Endothelial cell of umbilical vein (primary cell): Measurements from ENCODE around the gene RPS6KA1. TPM values are rescaled to one million over a fixed set of nuclear protein-coding genes. Genes with fewer than 3 reads are reported as not detected.
"Not testable (repeated sequence)": the region's sequence is repeated elsewhere in the genome, so short reads cannot be mapped to it uniquely, and the experiment has no call there.

Experiments used
- BruUV-seq: library from RNA; stranded (reverse); fragments of 400-500 nt; replicated peaks from 2 replicates; lab custom pipeline; 2021; lab: Mats Ljungman, UMichigan
- CTCF ChIA-PET: fragments of 300-600, 350-600 bp; sonication (Branson Sonifier 250); formaldehyde crosslinking; loops from one replicate; lab custom pipeline; 2021; ENCODE audit warnings: antibody characterized with exemption, inconsistent platforms; lab: Charles Lee
- POLR2A ChIA-PET: fragments of 300-600, 350-600 bp; sonication (Branson Sonifier 250); formaldehyde crosslinking; loops from one replicate; lab custom pipeline; 2021; ENCODE audit warnings: antibody characterized with exemption, inconsistent platforms; lab: Charles Lee
- DNase-seq: peaks from one replicate; pipeline ENCODE4 v3.0.0-alpha.2; 2011; ENCODE audit warnings: low read depth, low spot score
- FAIRE-seq: peaks from 2 replicates; lab custom pipeline; 2011; peaks lifted over from hg19 to GRCh38; lab: Jason Lieb, UNC
- H2AFZ ChIP-seq: 2 replicates; pipeline ENCODE4 v1.6.0; 2012; ENCODE audit warnings: low read depth, low read length, control low read depth, inconsistent platforms
- H3K27ac ChIP-seq: 2 replicates; pipeline ENCODE4 v1.5.1; 2011; ENCODE audit warnings: low read depth, mild to moderate bottlenecking, control low read depth, low read length, moderate library complexity; ENCODE audit not compliant: insufficient read depth
- H3K27me3 ChIP-seq, 2 experiments: 2 replicates each; pipeline versions ENCODE4 v1.6.0 to v1.6.1; 2011; ENCODE audit warnings: low read length in 2 of 2, mixed read lengths in 1 of 2; ENCODE audit not compliant: control insufficient read depth in 2 of 2, insufficient read depth in 2 of 2
- H3K36me3 ChIP-seq, 2 experiments: 2 replicates in 1 of 2; 3 replicates in 1 of 2; pipeline ENCODE4 v1.5.1; 2011; ENCODE audit warnings: low read length in 2 of 2, mild to moderate bottlenecking in 1 of 2, moderate library complexity in 1 of 2; ENCODE audit not compliant: control insufficient read depth in 2 of 2, insufficient read depth in 2 of 2; ENCODE audit errors: extremely low read depth in 1 of 2
- H3K4me1 ChIP-seq: 3 replicates; pipeline ENCODE4 v1.5.1; 2011; ENCODE audit warnings: mild to moderate bottlenecking, low read length; ENCODE audit not compliant: control insufficient read depth, insufficient read depth; ENCODE audit errors: extremely low read depth
- H3K4me2 ChIP-seq: 2 replicates; pipeline ENCODE4 v1.6.1; 2011; ENCODE audit warnings: low read length, control low read depth, mixed read lengths; ENCODE audit not compliant: insufficient read depth
- H3K4me3 ChIP-seq, 3 experiments: fragments of 200-600 bp in 1 of 3; sonication (generic), shearing (Covaris generic) in 1 of 3; replicated peaks in 1 of 3; 2 replicates each; pipeline ENCODE4 v1.5.1; 2011 to 2016; ENCODE audit warnings: control low read depth in 3 of 3, low read length in 3 of 3, mild to moderate bottlenecking in 2 of 3, inconsistent platforms in 1 of 3, low read depth in 1 of 3, moderate library complexity in 1 of 3; ENCODE audit not compliant: insufficient read depth in 1 of 3
- H3K79me2 ChIP-seq: 2 replicates; pipeline ENCODE4 v1.6.0; 2012; ENCODE audit warnings: low read length, inconsistent platforms; ENCODE audit not compliant: control insufficient read depth, insufficient read depth
- H3K9ac ChIP-seq: replicated peaks from 2 replicates; pipeline ENCODE3; 2011; ENCODE audit warnings: low read length, control low read depth; ENCODE audit not compliant: insufficient read depth; ENCODE audit errors: extremely low read depth
- H3K9me1 ChIP-seq: replicated peaks from 3 replicates; pipeline ENCODE4 v1.6.0; 2011; ENCODE audit warnings: mild to moderate bottlenecking, low read length; ENCODE audit not compliant: control insufficient read depth, insufficient read depth; ENCODE audit errors: extremely low read depth
- H3K9me3 ChIP-seq: replicated peaks from 2 replicates; pipeline ENCODE4 v1.5.1; 2012; ENCODE audit warnings: low read length, inconsistent platforms; ENCODE audit not compliant: control insufficient read depth, insufficient read depth
- H4K20me1 ChIP-seq: replicated peaks from 2 replicates; pipeline ENCODE3; 2011; ENCODE audit warnings: mild to moderate bottlenecking, low read length; ENCODE audit not compliant: control insufficient read depth, insufficient read depth; ENCODE audit errors: extremely low read depth
- EZH2 ChIP-seq: IDR thresholded peaks from 2 replicates; pipeline ENCODE4 v1.6.1; 2012; ENCODE audit warnings: borderline replicate concordance, low read depth, mild to moderate bottlenecking, moderate library complexity, low read length, inconsistent platforms; ENCODE audit not compliant: severe bottlenecking
- FOS ChIP-seq: IDR thresholded peaks from 2 replicates; pipeline ENCODE4 v1.6.1; 2011; ENCODE audit warnings: mild to moderate bottlenecking, low read length, moderate library complexity, borderline replicate concordance; ENCODE audit not compliant: insufficient read depth
- JUN ChIP-seq: IDR thresholded peaks from 2 replicates; pipeline ENCODE4 v1.6.1; 2011; ENCODE audit warnings: borderline replicate concordance, low read depth; ENCODE audit not compliant: insufficient read length, insufficient read depth
- MYC ChIP-seq: IDR thresholded peaks from one replicate; pipeline ENCODE4 v1.6.1; 2011; ENCODE audit warnings: mild to moderate bottlenecking, low read depth, low read length
- POLR2A ChIP-seq: IDR thresholded peaks from 2 replicates; pipeline ENCODE4 v1.6.1; 2012; ENCODE audit warnings: low read depth, mild to moderate bottlenecking, control low read depth, low read length
- POLR2AphosphoS5 ChIP-seq: IDR thresholded peaks from 2 replicates; pipeline ENCODE4 v1.6.1; 2012; ENCODE audit warnings: low read depth, mild to moderate bottlenecking, control low read depth, low read length, moderate library complexity; ENCODE audit not compliant: insufficient read depth
- dilution Hi-C: fragments of 300-500 bp; cut with MboI; formaldehyde crosslinking; loops from one replicate; pipeline ENCODE4 v1.15.0; 2019; ENCODE audit warnings: low sequenced_read_pairs; ENCODE audit not compliant: extremely low pct_ligation_motif_present
- intact Hi-C: fragments of 100-400 bp; cut with micrococcal nuclease; formaldehyde crosslinking; loops from one replicate; pipeline ENCODE4 v1.10.0; 2022
- polyA plus RNA-seq, 4 experiments: library from polyadenylated mRNA; depleted of rRNA in 3 of 4; stranded (reverse) in 3 of 4; unstranded in 1 of 4; fragments of >200 nt; gene quantifications; 2 replicates each; pipeline versions ENCODE4 v1.2.1 to v1.2.3, GENCODE V29; 2011 to 2012; ENCODE audit warnings: missing spikeins in 1 of 4
- total RNA-seq: library from RNA; stranded (reverse); gene quantifications from 2 replicates; pipeline ENCODE4 v1.2.3, GENCODE V29; 2021
- TF ChIP-seq, protein P1 (sequence below), 2 donors: IDR thresholded peaks; 1 replicate in 1 of 2; 2 replicates in 1 of 2; pipeline ENCODE4 v1.5.1; 2011; ENCODE audit warnings: low read length in 2 of 2, mild to moderate bottlenecking in 2 of 2, moderate library complexity in 2 of 2, control low read depth in 1 of 2, inconsistent platforms in 1 of 2, low read depth in 1 of 2; ENCODE audit not compliant: insufficient read depth in 1 of 2; ENCODE audit errors: extremely low read depth in 1 of 2
- TF ChIP-seq, protein P2 (sequence below): IDR thresholded peaks from 2 replicates; pipeline ENCODE4 v1.6.1; 2011; ENCODE audit not compliant: insufficient read depth, insufficient read length

The RPS6KA1 gene
- total and polyA plus RNA-seq, 2 donors (not counting 3 experiments of a cell fraction or from before 2014, with no cell fraction given), result 6.7 to 15.5 TPM

GRCh38 chr1:26610781-26611180, 81.2 kb downstream of the RPS6KA1 start:
- Histone ChIP-seq H3K4me1 (no peaks in the 10 kb centered on the region), H3K36me3 (no peaks in the 10 kb centered on the region), H3K9ac (no peak overlapping the region), H3K9me1 (no peaks in the 10 kb centered on the region), H3K27ac (no peak overlapping the region), H2AFZ (no peak overlapping the region), H3K27me3 (peaks cover 10 to 18% of the 10 kb centered on the region in 2 experiments), H4K20me1 (no peaks in the 10 kb centered on the region), H3K4me2 (no peak overlapping the region), H3K9me3 (no peaks in the 10 kb centered on the region), H3K4me3 (no peak overlapping the region), H3K79me2 (no peaks in the 10 kb centered on the region)
- BruUV-seq, result no TSS peak
- dilution Hi-C loops (no loop called here), intact Hi-C loops (no loop called here)
- ChIA-PET POLR2A (no interaction called here), CTCF (interaction anchor here (0.8 to 14.6 kb wide), 6 partner anchors 8 to 177 kb away, joined by 3 to 428 read pairs (median 4); partner anchors contain the start of gene PIGV)
- DNase-seq, result no peak
- TF ChIP-seq FOS (no peak), POLR2A (no peak), MYC (no peak), JUN (no peak), POLR2AphosphoS5 (no peak), EZH2 (no peak)
- TF ChIP-seq, protein P1, sequence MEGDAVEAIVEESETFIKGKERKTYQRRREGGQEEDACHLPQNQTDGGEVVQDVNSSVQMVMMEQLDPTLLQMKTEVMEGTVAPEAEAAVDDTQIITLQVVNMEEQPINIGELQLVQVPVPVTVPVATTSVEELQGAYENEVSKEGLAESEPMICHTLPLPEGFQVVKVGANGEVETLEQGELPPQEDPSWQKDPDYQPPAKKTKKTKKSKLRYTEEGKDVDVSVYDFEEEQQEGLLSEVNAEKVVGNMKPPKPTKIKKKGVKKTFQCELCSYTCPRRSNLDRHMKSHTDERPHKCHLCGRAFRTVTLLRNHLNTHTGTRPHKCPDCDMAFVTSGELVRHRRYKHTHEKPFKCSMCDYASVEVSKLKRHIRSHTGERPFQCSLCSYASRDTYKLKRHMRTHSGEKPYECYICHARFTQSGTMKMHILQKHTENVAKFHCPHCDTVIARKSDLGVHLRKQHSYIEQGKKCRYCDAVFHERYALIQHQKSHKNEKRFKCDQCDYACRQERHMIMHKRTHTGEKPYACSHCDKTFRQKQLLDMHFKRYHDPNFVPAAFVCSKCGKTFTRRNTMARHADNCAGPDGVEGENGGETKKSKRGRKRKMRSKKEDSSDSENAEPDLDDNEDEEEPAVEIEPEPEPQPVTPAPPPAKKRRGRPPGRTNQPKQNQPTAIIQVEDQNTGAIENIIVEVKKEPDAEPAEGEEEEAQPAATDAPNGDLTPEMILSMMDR (IDR thresholded peaks at IDR 0.05; ENCODE audit: extremely low read depth in 1 of 2, insufficient read depth in 1 of 2, low read depth in 1 of 2, low read length in 2 of 2), result no peak
- TF ChIP-seq, protein P2, sequence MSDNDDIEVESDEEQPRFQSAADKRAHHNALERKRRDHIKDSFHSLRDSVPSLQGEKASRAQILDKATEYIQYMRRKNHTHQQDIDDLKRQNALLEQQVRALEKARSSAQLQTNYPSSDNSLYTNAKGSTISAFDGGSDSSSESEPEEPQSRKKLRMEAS, result no peak
- no peak for FAIRE-seq

- CTCF ChIA-PET, result not testable (repeated sequence)
Observed at GRCh38 chr1:26612627-26613026, 83.1 kb downstream of the RPS6KA1 start.

More at GRCh38 chr1:26612627-26613026, 83.1 kb downstream of the RPS6KA1 start:
- H3K36me3 ChIP-seq, H3K4me3 ChIP-seq, DNase-seq, POLR2A ChIA-PET, H4K20me1 ChIP-seq, H3K4me2 ChIP-seq, H2AFZ ChIP-seq, BruUV-seq, H3K9me3 ChIP-seq, H3K4me1 ChIP-seq, FAIRE-seq, intact Hi-C loops, dilution Hi-C loops, H3K9me1 ChIP-seq, H3K9ac ChIP-seq, H3K79me2 ChIP-seq, H3K27ac ChIP-seq: not testable (repeated sequence)
- H3K27me3 ChIP-seq, result peaks cover 10 to 17% of the 10 kb centered on the region in 2 experiments
